Thymus (tissue), 14 donors: Measurements from ENCODE around the gene IQCK. TPM values are rescaled to one million over a fixed set of nuclear protein-coding genes. Genes with fewer than 3 reads are reported as not detected.
A peak's percentile ranks its signal among the peaks of the same experiment; 100 is the strongest.
"Not testable (repeated sequence)": the region's sequence is repeated elsewhere in the genome, so short reads cannot be mapped to it uniquely, and the experiment has no call there.

Source experiments
- DNase-seq, 9 donors: peaks; one replicate each; pipeline ENCODE4 v3.0.0-alpha.2; 2013; ENCODE audit warnings: low spot score in 9 of 9, low read depth in 6 of 9, missing footprints in 1 of 9
- H3K27ac ChIP-seq, 2 donors: one replicate each; pipeline ENCODE4 v1.5.1; 2013; ENCODE audit warnings: control low read depth in 1 of 2, low read depth in 1 of 2, low read length in 1 of 2, mild to moderate bottlenecking in 1 of 2, moderate library complexity in 1 of 2
- H3K27me3 ChIP-seq, 2 donors: one replicate each; pipeline ENCODE4 v1.5.1; 2013; ENCODE audit warnings: low read length in 1 of 2; ENCODE audit not compliant: control insufficient read depth in 2 of 2, insufficient read depth in 1 of 2
- H3K36me3 ChIP-seq, 2 donors: one replicate each; pipeline ENCODE4 v1.5.1; 2013; ENCODE audit warnings: low read length in 1 of 2, mild to moderate bottlenecking in 1 of 2, moderate library complexity in 1 of 2; ENCODE audit not compliant: control insufficient read depth in 2 of 2, insufficient read depth in 2 of 2
- H3K4me1 ChIP-seq, 2 donors: one replicate each; pipeline ENCODE4 v1.5.1; 2013; ENCODE audit warnings: low read length in 2 of 2; ENCODE audit not compliant: control insufficient read depth in 2 of 2, insufficient read depth in 2 of 2
- H3K4me3 ChIP-seq, 2 donors: one replicate each; pipeline ENCODE4 v1.5.1; 2013; ENCODE audit warnings: low read length in 2 of 2, control low read depth in 1 of 2, mild to moderate bottlenecking in 1 of 2
- H3K9me3 ChIP-seq, 2 donors: one replicate each; pipeline ENCODE4 v1.5.1; 2013; ENCODE audit warnings: low read length in 1 of 2, mild to moderate bottlenecking in 1 of 2; ENCODE audit not compliant: control insufficient read depth in 2 of 2, insufficient read depth in 1 of 2
- WGBS: extraction: QIAGEN DNeasy Blood & Tissue Kit; methylation state at CpG from one replicate; pipeline ENCODE4 v1.1.7; 2013; 5-methylcytosine and 5-hydroxymethylcytosine counted together
- long read RNA-seq, 10 donors: transcript quantifications; one replicate each; lab custom pipeline, GENCODE V29; 2026
- polyA plus RNA-seq: library from polyadenylated mRNA; stranded (reverse); fragments of 200-250 nt; gene quantifications from one replicate; pipeline ENCODE4 v1.2.3, GENCODE V29; 2013
- total RNA-seq: library from RNA; stranded (reverse); fragments of 120-200 nt; gene quantifications from one replicate; pipeline ENCODE4 v1.2.4, GENCODE V29; 2013
- donor health status: healthy.

Gene IQCK
- total RNA-seq (3.7 TPM), polyA plus RNA-seq (10.2 TPM)
- long read RNA-seq, donor 1 = 0 reads
- long read RNA-seq, donor 2 = 0 reads
- long read RNA-seq, donor 3 = 0 reads
- long read RNA-seq, donor 4 = 0 reads
- long read RNA-seq, donor 5, partial matches to known transcripts = 0 of 1 reads
- long read RNA-seq, donor 5, other reads (novel, unspliced or antisense) = 0 of 1 reads
- long read RNA-seq, donor 6, partial matches to known transcripts = 0 of 1 reads
- long read RNA-seq, donor 6, other reads (novel, unspliced or antisense) = 0 of 1 reads
- long read RNA-seq, donor 7 = 0 reads
- long read RNA-seq, donor 8 = 0 reads
- long read RNA-seq, donor 9, partial matches to known transcripts = 0 of 1 reads
- long read RNA-seq, donor 9, other reads (novel, unspliced or antisense) = 0 of 1 reads
- long read RNA-seq, donor 10 = 0 reads

GRCh38 chr16:19717741-19718623 is at the start of gene IQCK, which contains the start of gene KNOP1:
TSS of gene IQCK (plus strand) at chr16:19718271. CDS start at chr16:19718307, 36 bp downstream.
TSS of gene KNOP1 (minus strand) at chr16:19718227. CDS start at chr16:19715035, 3,192 bp downstream.
- Histone ChIP-seq H3K27me3 (no peaks in the 10 kb centered on the region), H3K9me3 (no peaks in the 10 kb centered on the region), H3K36me3 (peaks cover 5 to 6% of the 10 kb centered on the region in 2 donors), H3K4me3 (peak within 1 kb of the TSS; percentile 72 to 92), H3K27ac (peak within 1 kb of the TSS in 1 of 2 donors; percentile 15), H3K4me1 (peaks cover 6 to 12% of the 10 kb centered on the region in 2 donors)
- under 1% methylated on average over 88 of the region's 88 CpGs for WGBS
- DNase-seq = peak; percentile 70 to 93 (median 76)

- Histone ChIP-seq H3K36me3 (peaks cover 2 to 10% of the 10 kb centered on the region in 2 donors), H3K27ac (no peak overlapping the region), H3K4me3 (no peak overlapping the region), H3K9me3 (no peaks in the 10 kb centered on the region), H3K4me1 (no peaks in the 10 kb centered on the region), H3K27me3 (no peaks in the 10 kb centered on the region)
- 98% methylated on average over 4 of the region's 4 CpGs for WGBS
- DNase-seq = no peak
Measured at GRCh38 chr16:19672378-19672777, 45.7 kb upstream of the IQCK start.

- WGBS = 98% methylated on average over 5 of the region's 5 CpGs
- no peak overlapping the region for H3K4me3 ChIP-seq
- no peaks in the 10 kb centered on the region for H3K4me1 ChIP-seq
- peaks cover 3 to 10% of the 10 kb centered on the region in 2 donors for H3K36me3 ChIP-seq
- DNase-seq = no peak
- no peak overlapping the region for H3K27ac ChIP-seq
- no peaks in the 10 kb centered on the region for H3K9me3 ChIP-seq
- H3K27me3 ChIP-seq = no peaks in the 10 kb centered on the region
Measured at GRCh38 chr16:19674485-19674884, 43.6 kb upstream of the IQCK start.

GRCh38 chr16:19677402-19677801 is 40.7 kb upstream of the IQCK start:
- H3K4me1 ChIP-seq = no peaks in the 10 kb centered on the region
- DNase-seq = no peak
- WGBS = 91% methylated on average over 7 of the region's 7 CpGs
- no peaks in the 10 kb centered on the region for H3K27me3 ChIP-seq
- H3K9me3 ChIP-seq = no peaks in the 10 kb centered on the region
- no peak overlapping the region for H3K4me3 ChIP-seq
- no peak overlapping the region for H3K27ac ChIP-seq
- peaks cover 3 to 4% of the 10 kb centered on the region in 2 donors for H3K36me3 ChIP-seq

GRCh38 chr16:19678804-19679203 is 39.3 kb upstream of the IQCK start:
- peaks cover 0 to 2% of the 10 kb centered on the region in 2 donors for H3K9me3 ChIP-seq
- no peaks in the 10 kb centered on the region for H3K4me1 ChIP-seq
- H3K4me3 ChIP-seq = no peak overlapping the region
- no peak for DNase-seq
- WGBS = 97% methylated on average over 7 of the region's 7 CpGs
- H3K27me3 ChIP-seq = no peaks in the 10 kb centered on the region
- H3K36me3 ChIP-seq = peaks cover 9 to 14% of the 10 kb centered on the region in 2 donors
- no peak overlapping the region for H3K27ac ChIP-seq

- DNase-seq, H3K9me3 ChIP-seq, H3K4me1 ChIP-seq, H3K27me3 ChIP-seq, H3K4me3 ChIP-seq, H3K27ac ChIP-seq: not testable (repeated sequence)
- 97% methylated on average over 6 of the region's 6 CpGs for WGBS
- H3K36me3 ChIP-seq = peaks cover 12 to 16% of the 10 kb centered on the region in 2 donors
Measured at GRCh38 chr16:19679281-19679680, 38.8 kb upstream of the IQCK start.

GRCh38 chr16:19680881-19681340 is 37.2 kb upstream of the IQCK start:
- no peaks in the 10 kb centered on the region for H3K27me3 ChIP-seq
- H3K4me1 ChIP-seq = no peaks in the 10 kb centered on the region
- no peak for DNase-seq
- H3K9me3 ChIP-seq = peaks cover 0 to 2% of the 10 kb centered on the region in 2 donors
- H3K27ac ChIP-seq = no peak overlapping the region
- peaks cover 12 to 18% of the 10 kb centered on the region in 2 donors for H3K36me3 ChIP-seq
- WGBS = 96% methylated on average over 6 of the region's 6 CpGs
- H3K4me3 ChIP-seq = no peak overlapping the region

- DNase-seq = no peak
- no peaks in the 10 kb centered on the region for H3K4me1 ChIP-seq
- no peaks in the 10 kb centered on the region for H3K27me3 ChIP-seq
- H3K4me3 ChIP-seq = no peak overlapping the region
- peaks cover 12 to 18% of the 10 kb centered on the region in 2 donors for H3K36me3 ChIP-seq
- no peak overlapping the region for H3K27ac ChIP-seq
- H3K9me3 ChIP-seq = peaks cover 0 to 2% of the 10 kb centered on the region in 2 donors
- 83% methylated on average over 12 of the region's 12 CpGs for WGBS
Measured at GRCh38 chr16:19681637-19682036, 36.4 kb upstream of the IQCK start.
